Keratinocyte (primary cell): ENCODE results near the gene S100P. TPM values are rescaled to one million over a fixed set of nuclear protein-coding genes. Genes with fewer than 3 reads are reported as not detected.

Experiments
- DNase-seq: peaks from one replicate; pipeline ENCODE4 v3.0.0-alpha.2; 2011; ENCODE audit warnings: low read depth, missing footprints, low spot score
- FAIRE-seq: peaks from 2 replicates; lab custom pipeline; 2011; peaks lifted over from hg19 to GRCh38; lab: Jason Lieb, UNC
- H2AFZ ChIP-seq: 2 replicates; pipeline ENCODE4 v1.6.0; 2012; ENCODE audit warnings: low read length, control low read depth, inconsistent platforms; ENCODE audit not compliant: control insufficient read depth
- H3K27ac ChIP-seq: 2 replicates; pipeline ENCODE4 v1.5.1; 2011; ENCODE audit warnings: low read length; ENCODE audit not compliant: control insufficient read depth, insufficient read depth
- H3K27me3 ChIP-seq: 3 replicates; pipeline ENCODE4 v1.6.0; 2011; ENCODE audit warnings: low read length; ENCODE audit not compliant: control insufficient read depth, insufficient read depth; ENCODE audit errors: extremely low read depth
- H3K36me3 ChIP-seq, 2 experiments: 2 replicates in 1 of 2; 3 replicates in 1 of 2; pipeline ENCODE4 v1.5.1; 2011; ENCODE audit warnings: low read length in 2 of 2, mild to moderate bottlenecking in 1 of 2; ENCODE audit not compliant: control insufficient read depth in 2 of 2, insufficient read depth in 2 of 2; ENCODE audit errors: extremely low read depth in 1 of 2
- H3K4me1 ChIP-seq: 3 replicates; pipeline ENCODE4 v1.5.1; 2011; ENCODE audit warnings: low read length; ENCODE audit not compliant: control insufficient read depth, insufficient read depth; ENCODE audit errors: extremely low read depth
- H3K4me2 ChIP-seq: 3 replicates; pipeline ENCODE4 v1.6.0; 2011; ENCODE audit warnings: low read depth, low read length; ENCODE audit not compliant: control insufficient read depth, insufficient read depth; ENCODE audit errors: extremely low read depth
- H3K4me3 ChIP-seq, 3 experiments: fragments of 200-600 bp in 1 of 3; sonication (generic) in 1 of 3; 2 replicates in 2 of 3; 3 replicates in 1 of 3; pipeline ENCODE4 v1.5.1; 2011 to 2016; ENCODE audit warnings: low read length in 3 of 3, mild to moderate bottlenecking in 3 of 3, control low read depth in 2 of 3, inconsistent platforms in 1 of 3, low read depth in 1 of 3, mixed read lengths in 1 of 3, mixed run types in 1 of 3, moderate library complexity in 1 of 3; ENCODE audit not compliant: control insufficient read depth in 2 of 3, insufficient read depth in 2 of 3; ENCODE audit errors: extremely low read depth in 1 of 3
- H3K79me2 ChIP-seq: 2 replicates; pipeline ENCODE4 v1.6.0; 2012; ENCODE audit warnings: low read length; ENCODE audit not compliant: control insufficient read depth, insufficient read depth
- H3K9ac ChIP-seq: 3 replicates; pipeline ENCODE4 v1.6.0; 2011; ENCODE audit warnings: low read length; ENCODE audit not compliant: control insufficient read depth, insufficient read depth; ENCODE audit errors: extremely low read depth
- H3K9me1 ChIP-seq: 3 replicates; pipeline ENCODE4 v1.6.0; 2011; ENCODE audit warnings: low read length; ENCODE audit not compliant: control insufficient read depth, insufficient read depth; ENCODE audit errors: extremely low read depth
- H3K9me3 ChIP-seq: 2 replicates; pipeline ENCODE4 v1.5.1; 2012; ENCODE audit warnings: low read depth, low read length; ENCODE audit not compliant: control insufficient read depth
- H4K20me1 ChIP-seq: 3 replicates; pipeline ENCODE4 v1.6.0; 2011; ENCODE audit warnings: low read length; ENCODE audit not compliant: control insufficient read depth, insufficient read depth; ENCODE audit errors: extremely low read depth
- EZH2 ChIP-seq: IDR thresholded peaks from one replicate; pipeline ENCODE4 v1.6.1; 2012; ENCODE audit warnings: inconsistent platforms, mild to moderate bottlenecking, low read length, moderate library complexity
- dilution Hi-C: fragments of 300-500 bp; cut with MboI; formaldehyde crosslinking; loops from one replicate; pipeline ENCODE4 v1.7.0; 2020; ENCODE audit warnings: low sequenced_read_pairs; ENCODE audit not compliant: extremely low pct_ligation_motif_present
- polyA plus RNA-seq, 5 experiments: library from polyadenylated mRNA; depleted of rRNA in 3 of 5; stranded (reverse) in 3 of 5; stranded (forward) in 1 of 5; unstranded in 1 of 5; fragments of >200 nt; gene quantifications; 1 replicate in 1 of 5; 2 replicates in 3 of 5; 3 replicates in 1 of 5; pipeline versions ENCODE4 v1.2.1 to v1.2.3, GENCODE V29; 2011 to 2012; ENCODE audit warnings: missing spikeins in 2 of 5, low read depth in 1 of 5, low replicate concordance in 1 of 5
- TF ChIP-seq, protein P1 (sequence below), 3 experiments: IDR thresholded peaks in 1 of 3; conservative IDR thresholded peaks in 1 of 3; optimal IDR thresholded peaks in 1 of 3; 2 replicates in 2 of 3; 3 replicates in 1 of 3; pipeline versions ENCODE3 to v1.5.1; 2011; ENCODE audit warnings: low read length in 3 of 3, mild to moderate bottlenecking in 3 of 3, moderate library complexity in 2 of 3, control low read depth in 1 of 3, inconsistent platforms in 1 of 3; ENCODE audit not compliant: insufficient read depth in 2 of 3; ENCODE audit errors: extremely low read depth in 1 of 3

S100P gene
- polyA plus RNA-seq, 1 donor (not counting 4 experiments of a cell fraction or from before 2014, with no cell fraction given), result 1.7 TPM

DNA sequence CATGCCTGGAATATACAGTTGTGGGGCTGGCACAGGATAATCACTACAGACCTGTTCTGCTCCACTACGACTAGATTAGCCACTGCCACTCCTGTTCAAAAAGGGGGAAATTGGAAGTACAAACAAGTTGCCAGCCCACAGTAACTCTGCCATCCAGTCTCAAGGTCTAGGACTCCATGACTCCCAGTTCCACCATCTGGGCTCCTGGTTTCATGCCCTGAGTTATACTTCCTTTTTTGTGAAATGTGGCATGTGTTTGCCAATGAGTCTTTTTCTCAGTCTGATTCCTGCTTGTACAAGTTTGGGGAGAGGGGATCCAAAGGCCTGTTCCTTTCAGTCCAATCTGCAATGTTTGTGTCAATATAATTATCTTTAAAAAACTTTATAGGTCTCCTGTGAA lies 21.3 kb downstream of the S100P start:
- H3K4me3 ChIP-seq, result no peak overlapping the region
- H3K4me1 ChIP-seq, result peaks cover 14% of the 10 kb centered on the region
- TF ChIP-seq EZH2, result no peak
- TF ChIP-seq, protein P1, sequence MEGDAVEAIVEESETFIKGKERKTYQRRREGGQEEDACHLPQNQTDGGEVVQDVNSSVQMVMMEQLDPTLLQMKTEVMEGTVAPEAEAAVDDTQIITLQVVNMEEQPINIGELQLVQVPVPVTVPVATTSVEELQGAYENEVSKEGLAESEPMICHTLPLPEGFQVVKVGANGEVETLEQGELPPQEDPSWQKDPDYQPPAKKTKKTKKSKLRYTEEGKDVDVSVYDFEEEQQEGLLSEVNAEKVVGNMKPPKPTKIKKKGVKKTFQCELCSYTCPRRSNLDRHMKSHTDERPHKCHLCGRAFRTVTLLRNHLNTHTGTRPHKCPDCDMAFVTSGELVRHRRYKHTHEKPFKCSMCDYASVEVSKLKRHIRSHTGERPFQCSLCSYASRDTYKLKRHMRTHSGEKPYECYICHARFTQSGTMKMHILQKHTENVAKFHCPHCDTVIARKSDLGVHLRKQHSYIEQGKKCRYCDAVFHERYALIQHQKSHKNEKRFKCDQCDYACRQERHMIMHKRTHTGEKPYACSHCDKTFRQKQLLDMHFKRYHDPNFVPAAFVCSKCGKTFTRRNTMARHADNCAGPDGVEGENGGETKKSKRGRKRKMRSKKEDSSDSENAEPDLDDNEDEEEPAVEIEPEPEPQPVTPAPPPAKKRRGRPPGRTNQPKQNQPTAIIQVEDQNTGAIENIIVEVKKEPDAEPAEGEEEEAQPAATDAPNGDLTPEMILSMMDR (optimal IDR thresholded peaks at IDR 0.05 in 1 of 3, IDR thresholded peaks at IDR 0.05 in 1 of 3, conservative IDR thresholded peaks at IDR 0.05 in 1 of 3; ENCODE audit: extremely low read depth in 1 of 3, insufficient read depth in 2 of 3, low read length in 3 of 3), result no peak
- H3K4me2 ChIP-seq, result no peak overlapping the region
- dilution Hi-C loops, result no loop called here
- H3K36me3 ChIP-seq, result no peaks in the 10 kb centered on the region
- no peak overlapping the region for H3K27ac ChIP-seq
- H3K9ac ChIP-seq, result no peak overlapping the region
- no peaks in the 10 kb centered on the region for H4K20me1 ChIP-seq
- FAIRE-seq (no peak), DNase-seq (no peak)
- H3K9me1 ChIP-seq, result no peaks in the 10 kb centered on the region
- H3K27me3 ChIP-seq, result no peaks in the 10 kb centered on the region
- H2AFZ ChIP-seq, result no peak overlapping the region
- peaks cover 22% of the 10 kb centered on the region for H3K79me2 ChIP-seq
- no peaks in the 10 kb centered on the region for H3K9me3 ChIP-seq

DNA sequence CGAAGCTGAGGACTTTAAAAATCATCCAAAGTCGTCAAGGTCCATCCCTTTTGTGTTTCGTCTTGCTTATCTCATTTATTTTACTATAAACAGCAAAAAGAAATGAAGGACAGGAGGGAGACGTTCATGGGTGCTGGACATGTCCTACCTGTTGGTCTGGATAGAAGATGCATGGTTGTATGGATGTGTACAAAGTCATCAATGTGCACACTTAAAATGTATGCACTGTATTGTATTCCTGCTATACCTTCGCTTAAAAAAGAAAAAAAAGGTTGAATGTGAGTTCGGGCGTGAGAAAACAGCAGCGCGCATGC lies 22.0 kb downstream of the S100P start:
- Histone ChIP-seq H3K79me2 (peaks cover 22% of the 10 kb centered on the region), H3K9me1 (no peaks in the 10 kb centered on the region), H3K4me1 (peaks cover 15% of the 10 kb centered on the region), H4K20me1 (no peaks in the 10 kb centered on the region), H3K4me3 (peak overlapping the region; percentile 84 to 93 (median 91)), H3K27ac (peak overlapping the region; percentile 67), H3K4me2 (peak overlapping the region; percentile 68), H3K9me3 (no peaks in the 10 kb centered on the region), H3K36me3 (no peaks in the 10 kb centered on the region), H2AFZ (peak overlapping the region; percentile 97), H3K9ac (peak overlapping the region; percentile 82), H3K27me3 (no peaks in the 10 kb centered on the region)
- dilution Hi-C loops, result no loop called here
- no peak for TF ChIP-seq EZH2
- TF ChIP-seq, protein P1 (optimal IDR thresholded peaks at IDR 0.05 in 1 of 3, IDR thresholded peaks at IDR 0.05 in 1 of 3, conservative IDR thresholded peaks at IDR 0.05 in 1 of 3; ENCODE audit: extremely low read depth in 1 of 3, insufficient read depth in 2 of 3, low read length in 3 of 3), result no peak
- no peak for DNase-seq
- no peak for FAIRE-seq
